ENCODE data around the gene STRN3.

Gene STRN3

DNA sequence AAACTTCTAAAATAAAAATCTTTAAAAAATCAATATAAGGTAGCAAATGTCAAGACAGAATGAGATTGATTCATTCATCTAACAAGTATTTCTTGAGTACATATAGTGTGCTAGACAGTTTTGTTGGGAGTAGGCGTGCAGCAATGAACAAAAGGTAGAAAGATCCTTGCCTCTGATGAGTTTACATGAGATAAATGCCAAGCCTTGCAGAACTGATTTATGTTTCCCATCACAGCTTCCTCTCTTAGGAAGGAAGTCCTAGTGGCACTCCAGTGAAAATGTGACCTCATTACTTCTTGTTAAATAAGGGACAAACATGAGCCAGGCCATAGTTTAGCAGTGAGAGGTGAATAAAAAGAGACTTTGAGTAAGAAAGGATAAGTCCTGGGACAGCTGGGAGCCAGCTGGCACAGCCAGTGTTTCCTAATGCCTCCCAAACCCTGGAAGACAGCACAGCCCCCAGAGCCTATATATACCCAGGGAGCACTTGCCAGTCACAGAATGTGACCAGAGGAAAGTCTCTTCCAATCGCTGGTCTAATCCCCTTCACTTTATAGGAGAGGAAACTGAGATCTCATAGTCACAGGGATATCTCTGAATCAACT, 156.5 kb downstream of the STRN3 start:
- FAIRE-seq, result no peak

DNA sequence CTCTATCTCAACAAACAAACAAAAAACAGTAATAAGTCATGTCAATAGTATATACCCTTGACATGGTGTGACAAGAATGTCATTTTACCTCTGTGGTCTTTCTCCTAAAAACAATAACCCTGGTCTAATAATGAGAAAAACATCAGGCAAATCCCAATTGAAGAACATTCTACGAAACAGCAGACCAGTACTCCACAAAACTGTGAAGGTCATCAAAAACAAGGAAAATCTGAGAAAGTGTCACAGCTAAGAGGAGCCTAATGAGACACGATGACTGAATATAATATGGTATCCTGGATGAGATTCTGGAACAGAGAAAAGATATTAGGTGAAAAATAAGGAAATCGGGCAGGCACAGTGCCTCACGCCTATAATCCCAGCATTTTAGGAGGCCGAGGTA, 157.4 kb downstream of the STRN3 start:
- FAIRE-seq, result no peak

DNA sequence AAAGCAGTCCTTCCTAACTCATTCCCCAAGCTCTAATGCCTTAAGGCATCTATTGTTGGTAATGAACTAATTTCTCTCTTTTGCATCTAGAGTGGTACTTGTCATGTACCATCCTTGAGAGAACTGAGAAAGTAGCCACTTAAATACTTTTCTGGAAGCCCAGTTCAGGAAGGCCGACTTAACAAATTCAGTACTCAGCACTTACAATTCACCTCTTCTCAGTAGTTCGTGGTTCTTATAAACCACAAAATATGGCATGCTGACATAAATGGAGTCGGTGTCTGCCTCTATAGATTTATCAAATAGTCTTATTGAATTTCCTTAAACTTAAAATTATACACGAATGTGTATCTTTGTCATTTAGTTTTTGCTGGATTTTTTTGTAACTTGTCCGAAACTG, 161.2 kb downstream of the STRN3 start:
- FAIRE-seq, result no peak

DNA sequence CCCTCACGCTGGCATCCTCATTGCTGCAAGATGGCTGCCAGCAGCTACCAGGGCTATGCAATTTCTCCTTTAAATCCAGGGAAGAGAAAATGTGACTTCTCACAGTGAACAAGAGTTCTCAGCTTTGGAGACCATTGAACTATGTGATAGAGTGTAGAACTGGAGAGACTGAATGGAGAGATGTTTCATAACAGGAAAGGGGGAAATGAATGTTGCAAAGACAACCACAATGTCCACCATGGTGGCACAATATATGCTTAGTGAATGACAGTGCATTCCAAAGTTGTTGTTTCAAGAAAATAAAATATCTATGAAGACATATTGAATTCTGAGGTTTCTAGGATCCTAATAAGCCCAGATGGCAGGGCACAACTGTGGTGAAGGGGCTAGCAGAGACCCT, 165.0 kb downstream of the STRN3 start:
- no peak for FAIRE-seq

DNA sequence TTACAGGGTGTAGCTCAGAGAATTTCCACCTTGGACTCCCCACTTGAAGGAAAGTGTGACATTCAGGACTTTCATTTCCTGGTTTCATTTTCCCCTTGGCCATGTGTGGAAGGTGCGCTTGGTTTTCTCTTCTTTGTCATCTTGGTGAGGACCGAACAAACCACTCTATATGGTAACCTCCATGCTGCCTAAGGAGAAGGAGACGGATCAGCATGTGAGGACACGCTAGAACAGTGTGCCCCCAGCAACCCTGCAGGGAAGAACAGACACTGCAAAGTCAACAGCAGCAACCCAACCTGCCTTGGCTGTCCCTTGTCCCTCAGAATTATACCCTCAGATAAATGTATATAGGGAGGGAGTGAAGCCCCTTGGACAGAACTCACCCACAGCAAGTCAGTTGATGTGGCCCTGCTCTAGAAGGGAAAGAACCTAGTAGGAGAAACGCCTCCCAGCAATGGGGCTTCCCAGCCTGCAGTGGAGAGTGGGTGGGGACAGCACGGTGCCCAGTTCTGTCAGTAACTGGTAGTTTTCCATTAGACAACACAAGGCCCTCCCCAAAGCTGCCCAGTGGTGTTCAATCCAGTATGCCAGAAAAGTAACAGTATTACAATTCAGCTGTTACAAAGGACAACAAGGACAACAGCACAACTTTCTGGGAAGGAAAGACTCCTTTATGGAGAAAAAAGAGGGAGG, 170.7 kb downstream of the STRN3 start:
- FAIRE-seq, result no peak

DNA sequence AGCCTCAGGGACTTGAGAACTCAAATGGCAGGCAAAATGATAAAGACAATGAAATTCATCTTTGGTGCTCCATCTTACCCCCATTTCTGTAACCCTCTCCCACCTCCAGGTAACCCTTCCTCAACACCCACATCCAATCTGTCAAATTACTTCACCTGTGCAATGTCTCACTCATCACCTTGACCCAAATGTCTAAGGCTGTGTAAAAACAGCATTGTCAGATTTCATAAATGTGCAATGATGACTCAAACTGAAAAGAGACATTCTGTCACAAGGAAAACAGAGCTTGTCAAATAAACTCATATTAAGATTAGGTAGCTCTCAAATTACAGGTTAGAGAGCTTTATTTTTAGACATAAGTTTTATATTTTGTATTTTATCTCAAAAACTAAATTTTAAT, 171.7 kb downstream of the STRN3 start:
- no peak for FAIRE-seq

DNA sequence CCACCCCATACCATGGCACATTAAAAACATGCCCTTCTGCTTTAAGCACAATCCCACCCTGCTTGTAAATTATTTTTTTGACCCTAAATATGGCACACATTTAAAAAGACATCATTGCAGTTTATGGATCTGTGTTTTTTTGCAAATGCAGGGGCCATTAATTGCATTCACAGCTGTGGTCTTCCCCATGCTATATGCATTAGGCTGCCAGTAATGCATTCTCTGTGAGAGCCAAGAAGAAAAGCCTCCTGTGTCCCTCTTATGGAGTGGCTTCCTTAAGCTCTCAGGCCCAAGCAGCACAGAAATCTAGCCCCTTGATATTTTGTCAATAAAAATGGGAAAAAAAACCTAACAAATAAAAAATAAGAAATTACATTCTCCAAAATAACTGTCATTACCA, 172.2 kb downstream of the STRN3 start:
- no peak for FAIRE-seq

DNA sequence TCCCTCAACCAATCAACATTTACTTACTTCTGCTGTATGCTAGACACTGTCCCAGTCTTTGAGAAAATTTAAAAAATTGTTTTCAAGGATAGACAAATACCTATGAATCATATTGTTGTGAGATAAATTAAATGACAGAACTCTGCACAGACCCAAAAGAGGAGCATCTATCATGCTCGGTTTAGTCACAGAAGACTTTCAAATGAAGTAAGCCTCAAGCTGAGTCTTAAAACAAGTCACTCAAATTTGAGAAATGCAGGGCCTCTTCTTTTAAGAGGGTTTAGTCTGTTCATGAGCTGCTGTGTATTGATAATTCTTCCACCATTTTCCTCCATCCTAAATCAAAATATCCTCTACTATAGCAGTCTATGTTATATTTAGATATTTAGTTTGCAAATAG, 176.2 kb downstream of the STRN3 start:
- no peak for FAIRE-seq

DNA sequence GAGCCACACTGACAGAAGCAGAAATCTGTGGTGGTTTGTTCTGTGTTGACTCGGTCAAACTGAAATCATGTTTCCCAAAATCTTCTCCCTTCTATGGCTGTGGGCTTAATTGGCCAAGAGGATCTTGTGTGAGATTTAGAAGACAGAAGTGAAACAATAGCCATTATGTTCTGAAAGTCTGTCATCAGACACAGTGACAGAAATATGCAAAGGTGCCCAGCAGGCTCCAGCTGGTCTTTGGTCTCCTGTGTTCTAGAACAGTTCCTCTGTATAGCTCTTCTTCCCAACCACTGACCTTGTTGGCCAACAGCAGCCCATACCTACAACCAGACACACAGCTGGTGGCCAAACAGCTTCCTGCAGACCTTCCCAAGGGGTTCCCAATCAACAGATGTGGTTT, 176.8 kb downstream of the STRN3 start:
- FAIRE-seq, result no peak

DNA sequence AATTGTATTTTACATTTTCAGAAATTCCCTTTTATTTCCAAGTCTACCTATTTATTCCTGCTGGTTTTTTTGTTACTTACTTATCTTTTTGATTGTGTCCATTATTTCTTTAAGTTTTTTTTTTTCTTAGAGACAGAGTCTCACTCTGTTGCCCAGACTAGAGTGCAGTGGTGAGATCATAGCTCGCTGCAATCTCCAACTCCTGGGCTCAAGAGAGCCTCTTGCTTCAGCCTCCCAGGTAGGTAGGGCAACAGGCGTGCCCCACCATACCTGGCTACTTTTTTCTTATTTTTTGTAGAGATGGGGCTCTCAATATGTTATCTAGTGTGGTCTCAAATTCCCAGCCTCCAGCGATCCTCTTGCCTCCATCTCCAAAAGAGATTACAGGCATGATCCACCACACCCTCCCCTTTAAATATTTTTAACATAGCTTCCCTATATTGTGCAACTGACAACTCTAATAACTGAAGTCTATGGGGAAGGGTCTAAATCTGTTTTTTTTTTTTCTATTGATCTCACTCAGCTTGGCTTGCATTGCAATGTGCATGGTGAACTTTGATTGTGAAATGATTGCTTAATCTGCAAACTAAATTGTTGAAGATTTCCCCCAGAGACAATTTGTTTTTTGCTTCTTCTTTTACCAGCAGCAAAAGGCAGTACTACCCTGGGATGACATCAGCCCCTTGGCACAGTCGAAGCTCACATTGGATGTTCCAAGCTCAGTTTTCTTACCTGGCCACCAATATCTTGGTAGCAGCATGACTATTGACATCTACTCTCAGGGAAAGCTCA, 177.5 kb downstream of the STRN3 start:
- no peak for FAIRE-seq

Measured in colon (tissue), 2 donors.